KMS-11 (cell line): Measurements from ENCODE around the gene FCRL2.
A peak's percentile ranks its signal among the peaks of the same experiment; 100 is the strongest.

Experiments
- H2AFZ ChIP-seq: fragments of 200-600 bp; sonication (generic); 2 replicates; pipeline ENCODE4 v1.6.1; 2016; ENCODE audit warnings: antibody characterized with exemption, mixed run types, low read depth
- H3K27ac ChIP-seq: fragments of 200-600 bp; sonication (generic); 2 replicates; pipeline ENCODE4 v1.6.1; 2016; ENCODE audit warnings: mild to moderate bottlenecking, mixed run types
- H3K27me3 ChIP-seq: fragments of 200-600 bp; sonication (generic); 2 replicates; pipeline ENCODE4 v1.6.1; 2017; ENCODE audit warnings: mild to moderate bottlenecking, low read depth, mixed run types, moderate library complexity; ENCODE audit not compliant: insufficient read depth
- H3K36me3 ChIP-seq: fragments of 200-600 bp; sonication (generic); 2 replicates; pipeline ENCODE4 v1.6.1; 2017; ENCODE audit warnings: mild to moderate bottlenecking, mixed run types; ENCODE audit not compliant: insufficient read depth
- H3K4me1 ChIP-seq: fragments of 200-600 bp; sonication (generic); 2 replicates; pipeline ENCODE4 v1.6.1; 2016; ENCODE audit warnings: mild to moderate bottlenecking, low read depth, mixed run types; ENCODE audit not compliant: poor library complexity, severe bottlenecking
- H3K4me2 ChIP-seq: fragments of 200-600 bp; sonication (generic); 2 replicates; pipeline ENCODE4 v1.7.0; 2016; ENCODE audit warnings: mild to moderate bottlenecking, mixed run types
- H3K4me3 ChIP-seq: fragments of 200-600 bp; sonication (generic); IDR thresholded peaks from 2 replicates; pipeline ENCODE4 v1.6.1; 2017; ENCODE audit warnings: low read depth, low read length, mixed read lengths; ENCODE audit not compliant: insufficient read depth
- H3K79me2 ChIP-seq: fragments of 200-600 bp; sonication (generic); 2 replicates; pipeline ENCODE4 v1.6.1; 2016; ENCODE audit warnings: low read depth, mixed run types; ENCODE audit not compliant: insufficient read depth
- H3K9ac ChIP-seq: fragments of 200-600 bp; sonication (generic); 2 replicates; pipeline ENCODE4 v1.6.1; 2016; ENCODE audit warnings: mild to moderate bottlenecking, mixed run types
- H4K20me1 ChIP-seq: fragments of 200-600 bp; sonication (generic); 2 replicates; pipeline ENCODE4 v1.6.1; 2016; ENCODE audit warnings: mild to moderate bottlenecking, mixed run types; ENCODE audit not compliant: insufficient read depth
- TF ChIP-seq, protein P1 (sequence below): fragments of 200-600 bp; sonication (generic); conservative IDR thresholded peaks from 2 replicates; pipeline ENCODE4 v1.6.1; 2017; ENCODE audit warnings: low read depth, mild to moderate bottlenecking, antibody characterized with exemption, low read length, moderate library complexity, mixed read lengths

FCRL2 gene

GRCh38 chr1:157813269-157813668 lies 36.3 kb upstream of the FCRL2 start:
- no peak overlapping the region for H2AFZ ChIP-seq
- no peaks in the 10 kb centered on the region for H3K27me3 ChIP-seq
- no peaks in the 10 kb centered on the region for H4K20me1 ChIP-seq
- H3K4me1 ChIP-seq, result peaks cover 17% of the 10 kb centered on the region
- H3K27ac ChIP-seq, result no peak overlapping the region
- TF ChIP-seq, protein P1, sequence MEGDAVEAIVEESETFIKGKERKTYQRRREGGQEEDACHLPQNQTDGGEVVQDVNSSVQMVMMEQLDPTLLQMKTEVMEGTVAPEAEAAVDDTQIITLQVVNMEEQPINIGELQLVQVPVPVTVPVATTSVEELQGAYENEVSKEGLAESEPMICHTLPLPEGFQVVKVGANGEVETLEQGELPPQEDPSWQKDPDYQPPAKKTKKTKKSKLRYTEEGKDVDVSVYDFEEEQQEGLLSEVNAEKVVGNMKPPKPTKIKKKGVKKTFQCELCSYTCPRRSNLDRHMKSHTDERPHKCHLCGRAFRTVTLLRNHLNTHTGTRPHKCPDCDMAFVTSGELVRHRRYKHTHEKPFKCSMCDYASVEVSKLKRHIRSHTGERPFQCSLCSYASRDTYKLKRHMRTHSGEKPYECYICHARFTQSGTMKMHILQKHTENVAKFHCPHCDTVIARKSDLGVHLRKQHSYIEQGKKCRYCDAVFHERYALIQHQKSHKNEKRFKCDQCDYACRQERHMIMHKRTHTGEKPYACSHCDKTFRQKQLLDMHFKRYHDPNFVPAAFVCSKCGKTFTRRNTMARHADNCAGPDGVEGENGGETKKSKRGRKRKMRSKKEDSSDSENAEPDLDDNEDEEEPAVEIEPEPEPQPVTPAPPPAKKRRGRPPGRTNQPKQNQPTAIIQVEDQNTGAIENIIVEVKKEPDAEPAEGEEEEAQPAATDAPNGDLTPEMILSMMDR, result 0 out of 2 replicates have a peak, but pooled peaks have one; percentile 6
- no peaks in the 10 kb centered on the region for H3K79me2 ChIP-seq
- no peak overlapping the region for H3K9ac ChIP-seq
- H3K4me3 ChIP-seq, result no peak overlapping the region
- H3K36me3 ChIP-seq, result no peaks in the 10 kb centered on the region
- H3K4me2 ChIP-seq, result no peak overlapping the region

DNA sequence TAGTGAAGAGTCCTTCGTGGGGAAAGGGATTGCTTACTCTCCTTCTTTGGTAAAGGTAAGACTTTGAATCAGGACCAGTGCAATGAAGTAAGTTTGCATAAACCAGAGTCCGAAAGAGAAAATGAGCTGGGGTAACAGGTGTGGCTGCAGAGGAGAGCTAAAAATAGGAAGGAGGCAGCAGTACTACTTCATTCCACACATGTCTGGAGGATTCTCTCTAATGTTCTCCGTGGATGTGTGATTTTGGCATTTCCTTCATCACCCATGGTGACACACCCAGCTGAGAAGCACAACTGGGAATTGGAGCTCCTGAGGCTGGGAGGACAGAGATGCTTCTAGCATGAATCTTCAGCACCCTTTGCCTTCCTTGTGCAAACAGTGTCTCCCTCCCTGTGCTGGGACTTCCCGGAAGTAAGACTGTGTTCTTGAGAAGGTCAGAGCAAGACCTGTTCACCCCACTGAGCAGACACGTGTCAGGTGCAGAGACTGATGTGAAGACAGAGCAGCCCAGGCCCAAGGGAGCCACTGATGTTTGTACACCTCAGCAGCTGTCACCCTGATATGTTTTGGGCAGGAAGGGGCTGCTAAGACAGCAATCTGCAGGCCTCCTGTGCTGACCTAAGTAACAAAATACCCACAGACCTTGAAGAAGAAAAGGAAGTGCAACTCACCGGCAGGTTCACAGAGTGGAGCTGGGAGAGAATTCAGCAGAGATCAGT lies 29.7 kb upstream of the FCRL2 start:
- Histone ChIP-seq H3K79me2 (no peaks in the 10 kb centered on the region), H3K9ac (peak overlapping the region; percentile 42), H3K4me2 (peak overlapping the region; percentile 97), H3K36me3 (no peaks in the 10 kb centered on the region), H4K20me1 (no peaks in the 10 kb centered on the region), H3K27me3 (no peaks in the 10 kb centered on the region), H3K27ac (peak overlapping the region; percentile 80), H3K4me1 (peaks cover 59% of the 10 kb centered on the region), H3K4me3 (peak overlapping the region; percentile 54), H2AFZ (peak overlapping the region; percentile 79)
- TF ChIP-seq, protein P1, result no peak

- Histone ChIP-seq H3K79me2 (no peaks in the 10 kb centered on the region), H3K9ac (no peak overlapping the region), H2AFZ (no peak overlapping the region), H3K27me3 (no peaks in the 10 kb centered on the region), H3K4me1 (peaks cover 48% of the 10 kb centered on the region), H4K20me1 (no peaks in the 10 kb centered on the region), H3K4me2 (no peak overlapping the region), H3K27ac (no peak overlapping the region), H3K4me3 (no peak overlapping the region), H3K36me3 (no peaks in the 10 kb centered on the region)
- TF ChIP-seq, protein P1, result no peak
Observed at GRCh38 chr1:157803851-157804250, 26.9 kb upstream of the FCRL2 start.

DNA sequence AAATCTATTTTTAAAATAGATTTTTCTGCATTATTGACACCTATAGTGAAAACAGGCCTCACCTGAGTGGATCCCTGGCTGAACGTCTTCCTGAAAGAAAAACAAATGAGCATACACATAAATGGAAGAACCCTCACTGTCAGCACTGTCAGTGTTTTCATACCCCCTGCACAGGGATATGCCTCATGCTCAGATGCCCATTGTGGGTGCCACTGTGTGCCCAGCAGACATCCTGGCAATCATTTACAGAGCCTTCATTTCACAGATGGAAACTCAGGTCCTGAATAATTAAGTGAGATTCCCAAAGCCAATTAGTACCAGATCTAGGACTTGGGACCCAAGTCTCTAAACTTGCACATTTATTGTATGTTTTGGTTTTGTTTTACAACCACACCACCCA lies 23.1 kb upstream of the FCRL2 start:
- Histone ChIP-seq H2AFZ (no peak overlapping the region), H3K4me1 (peaks cover 9% of the 10 kb centered on the region), H4K20me1 (no peaks in the 10 kb centered on the region), H3K36me3 (no peaks in the 10 kb centered on the region), H3K27ac (no peak overlapping the region), H3K4me3 (no peak overlapping the region), H3K79me2 (no peaks in the 10 kb centered on the region), H3K4me2 (no peak overlapping the region), H3K9ac (no peak overlapping the region), H3K27me3 (no peaks in the 10 kb centered on the region)
- TF ChIP-seq, protein P1, result no peak
